Glutamatergic neuron (in vitro differentiated cells): ENCODE results near the gene CSTPP1. TPM values are rescaled to one million over a fixed set of nuclear protein-coding genes. Genes with fewer than 3 reads are reported as not detected.
"Not testable (repeated sequence)": the region's sequence is repeated elsewhere in the genome, so short reads cannot be mapped to it uniquely, and the experiment has no call there.

Experiments used
- DNase-seq: peaks from one replicate; pipeline ENCODE4 v3.0.0; 2022
- H3K27ac Mint-ChIP-seq: one replicate; pipeline ENCODE4 v1.8.0; 2020; ENCODE audit warnings: mild to moderate bottlenecking, mixed read lengths, inconsistent platforms; ENCODE audit not compliant: unreplicated experiment
- H3K27me3 Mint-ChIP-seq: one replicate; pipeline ENCODE4 v1.8.0; 2020; ENCODE audit warnings: mild to moderate bottlenecking, moderate library complexity, mixed read lengths, inconsistent platforms; ENCODE audit not compliant: unreplicated experiment
- H3K36me3 Mint-ChIP-seq: one replicate; pipeline ENCODE4 v1.8.0; 2020; ENCODE audit warnings: mild to moderate bottlenecking, mixed read lengths, inconsistent platforms; ENCODE audit not compliant: unreplicated experiment
- H3K4me1 Mint-ChIP-seq: one replicate; pipeline ENCODE4 v1.8.0; 2020; ENCODE audit warnings: mild to moderate bottlenecking, low read depth, mixed read lengths, inconsistent platforms; ENCODE audit not compliant: unreplicated experiment
- H3K4me3 Mint-ChIP-seq: one replicate; pipeline ENCODE4 v1.8.0; 2020; ENCODE audit warnings: mild to moderate bottlenecking, mixed read lengths, inconsistent platforms; ENCODE audit not compliant: unreplicated experiment
- H3K9me3 Mint-ChIP-seq: one replicate; pipeline ENCODE4 v1.8.0; 2020; ENCODE audit warnings: mild to moderate bottlenecking, moderate library complexity, mixed read lengths, inconsistent platforms; ENCODE audit not compliant: unreplicated experiment
- CTCF ChIP-seq: fragments of 200-600 bp; sonication (generic); IDR thresholded peaks from one replicate; pipeline ENCODE4 v1.5.0; 2021; ENCODE audit not compliant: partially characterized antibody, unreplicated experiment
- total RNA-seq: library from RNA; stranded (reverse); fragmentation: NEBNext Ultra II Directional; extraction: Animal tissue kit (Norgen Biotek cat#: 25700); gene quantifications from one replicate; pipeline ENCODE4 v1.2.1, GENCODE V29; 2021; ENCODE audit not compliant: unreplicated experiment

The CSTPP1 gene
- total RNA-seq, 1 donor from 2014 or later = 35.5 TPM

- Mint-ChIP-seq H3K36me3 (peaks cover 4% of the 10 kb centered on the region), H3K4me3 (no peak overlapping the region), H3K27ac (no peak overlapping the region), H3K4me1 (no peaks in the 10 kb centered on the region), H3K27me3 (no peaks in the 10 kb centered on the region), H3K9me3 (no peaks in the 10 kb centered on the region)
- TF ChIP-seq CTCF = no peak
- no peak for DNase-seq
These were observed 48.4 kb downstream of the CSTPP1 start for GRCh38 chr11:46984987-46985386.

DNA sequence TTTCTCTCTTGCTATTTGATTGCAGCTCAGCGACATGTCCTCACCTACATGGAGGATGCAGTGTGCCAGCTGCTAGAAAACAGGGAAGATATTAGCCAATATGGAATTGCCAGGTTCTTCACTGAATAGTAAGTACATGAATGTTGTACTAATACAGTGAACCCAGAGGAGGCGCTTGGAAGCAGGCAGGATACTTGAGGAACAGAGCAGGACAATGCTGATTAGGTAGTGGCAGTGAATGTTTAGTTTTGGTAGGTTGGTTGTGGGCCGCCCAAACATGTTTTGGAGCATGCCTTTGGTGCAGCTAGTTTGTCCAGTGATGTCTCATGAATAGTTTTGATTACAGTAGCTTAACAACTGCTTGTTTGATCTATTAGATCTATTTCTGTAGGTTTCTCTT is 50.6 kb downstream of the CSTPP1 start:
- no peak for TF ChIP-seq CTCF
- H3K27ac Mint-ChIP-seq = no peak overlapping the region
- H3K4me1 Mint-ChIP-seq = no peaks in the 10 kb centered on the region
- DNase-seq = no peak
- H3K4me3 Mint-ChIP-seq = no peak overlapping the region
- no peaks in the 10 kb centered on the region for H3K27me3 Mint-ChIP-seq
- H3K36me3 Mint-ChIP-seq = peaks cover 4% of the 10 kb centered on the region
- no peaks in the 10 kb centered on the region for H3K9me3 Mint-ChIP-seq

DNA sequence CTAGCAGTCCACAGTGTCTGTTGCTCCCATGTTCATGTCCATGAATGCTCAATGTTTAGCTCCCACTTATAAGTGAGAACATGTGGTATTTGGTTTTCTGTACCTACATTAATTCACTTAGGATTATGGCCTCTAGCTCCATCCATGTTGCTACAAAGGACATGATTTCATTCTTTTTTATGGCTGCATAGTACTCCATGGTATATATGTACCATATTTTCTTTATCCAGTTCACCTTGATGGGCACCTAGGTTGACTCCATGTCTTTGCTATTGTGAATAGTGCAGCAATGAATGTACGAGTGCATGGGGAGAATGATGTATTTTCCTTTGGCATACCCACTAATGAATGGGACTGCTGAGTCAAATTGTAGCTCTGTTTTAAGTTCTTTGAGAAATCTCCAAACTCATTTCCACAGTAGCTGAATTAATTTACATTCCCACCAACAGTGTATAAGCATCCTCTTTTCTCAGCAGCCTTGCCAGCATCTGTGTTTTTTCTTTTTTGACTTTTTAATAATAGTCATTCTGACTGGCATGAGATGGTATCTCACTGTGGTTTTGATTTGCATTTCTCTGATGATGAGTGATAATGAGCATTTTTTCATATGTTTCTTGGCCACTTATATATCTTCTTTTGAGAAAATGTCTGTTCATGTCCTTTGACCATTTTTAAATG is 53.4 kb downstream of the CSTPP1 start:
- not testable (repeated sequence) for H3K36me3 Mint-ChIP-seq, DNase-seq, H3K4me1 Mint-ChIP-seq, H3K27me3 Mint-ChIP-seq, H3K4me3 Mint-ChIP-seq, H3K27ac Mint-ChIP-seq, H3K9me3 Mint-ChIP-seq

- Mint-ChIP-seq H3K27ac (no peak overlapping the region), H3K36me3 (peaks cover 8% of the 10 kb centered on the region), H3K9me3 (peaks cover 5% of the 10 kb centered on the region), H3K4me3 (no peak overlapping the region), H3K27me3 (no peaks in the 10 kb centered on the region), H3K4me1 (no peaks in the 10 kb centered on the region)
- DNase-seq = no peak
- no peak for TF ChIP-seq CTCF
These were observed 54.8 kb downstream of the CSTPP1 start for GRCh38 chr11:46991391-46991790.

- not testable (repeated sequence) for H3K4me3 Mint-ChIP-seq, H3K9me3 Mint-ChIP-seq, H3K27ac Mint-ChIP-seq, H3K36me3 Mint-ChIP-seq, H3K27me3 Mint-ChIP-seq, H3K4me1 Mint-ChIP-seq, DNase-seq
These were observed 55.8 kb downstream of the CSTPP1 start for GRCh38 chr11:46992386-46992785.

DNA sequence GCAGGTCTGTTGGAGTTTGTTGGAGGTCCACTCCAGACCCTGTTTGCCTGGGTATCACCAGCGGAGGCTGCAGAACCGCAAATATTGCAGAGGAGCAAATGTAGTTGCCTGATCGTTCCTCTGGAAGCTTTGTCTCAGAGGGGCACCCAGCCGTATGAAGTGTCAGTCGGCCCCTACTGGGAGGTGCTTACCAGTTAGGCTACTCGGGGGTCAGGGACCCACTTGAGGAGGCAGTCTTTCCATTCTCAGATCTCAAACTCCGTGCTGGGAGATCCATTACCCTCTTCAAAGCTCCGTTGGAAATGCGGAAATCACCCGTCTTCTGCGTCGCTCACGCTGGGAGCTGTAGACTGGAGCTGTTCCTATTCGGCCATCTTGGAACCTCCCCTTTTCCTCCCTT is 61.2 kb downstream of the CSTPP1 start:
- H3K27ac Mint-ChIP-seq, H3K4me3 Mint-ChIP-seq, H3K4me1 Mint-ChIP-seq, DNase-seq, H3K36me3 Mint-ChIP-seq, H3K9me3 Mint-ChIP-seq, H3K27me3 Mint-ChIP-seq: not testable (repeated sequence)

DNA sequence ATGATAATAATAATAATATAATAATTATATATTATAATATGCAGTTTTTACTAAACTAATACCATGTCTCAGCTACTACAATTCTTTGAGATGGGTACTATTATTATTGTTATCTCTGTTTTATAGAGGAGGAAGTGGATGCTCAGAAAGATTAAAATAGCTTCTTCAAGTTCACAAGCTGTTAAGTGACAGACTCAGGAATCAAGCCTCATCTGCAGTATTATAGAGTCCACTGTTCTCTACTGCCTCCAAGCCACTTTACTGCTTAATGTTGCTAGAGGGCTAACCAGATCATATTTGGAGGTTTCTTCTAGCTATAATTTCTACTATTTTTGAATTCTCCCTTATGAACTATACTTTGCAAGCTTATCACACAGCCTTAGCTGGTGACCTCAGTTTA is 62.7 kb downstream of the CSTPP1 start:
- no peak for TF ChIP-seq CTCF
- Mint-ChIP-seq H3K27ac (no peak overlapping the region), H3K4me1 (peaks cover 1% of the 10 kb centered on the region), H3K36me3 (no peaks in the 10 kb centered on the region), H3K4me3 (no peak overlapping the region), H3K27me3 (no peaks in the 10 kb centered on the region), H3K9me3 (peaks cover 4% of the 10 kb centered on the region)
- DNase-seq = no peak
